ENCODE data around the gene TRIM31.
A peak's percentile ranks its signal among the peaks of the same experiment; 100 is the strongest.

Gene TRIM31

GRCh38 chr6:30116724-30117123 is 3.8 kb upstream of the TRIM31 start:
- no peak for DNase-seq (ENCODE audit: low read depth)

GRCh38 chr6:30113841-30114240 is 951 bp upstream of the TRIM31 start:
- DNase-seq (ENCODE audit: low read depth): no peak

- DNase-seq (ENCODE audit: low read depth): no peak
Observed at GRCh38 chr6:30112402-30112994, 392 bp downstream of the TRIM31 start.

- DNase-seq (ENCODE audit: low read depth): no peak
Observed at GRCh38 chr6:30111266-30111856, 1.5 kb downstream of the TRIM31 start.

- no peak for DNase-seq (ENCODE audit: low read depth)
Observed at GRCh38 chr6:30104661-30105060, 8.2 kb downstream of the TRIM31 start.

- DNase-seq (ENCODE audit: low read depth): no peak
Observed at GRCh38 chr6:30103872-30104179, 9.1 kb downstream of the TRIM31 start.

GRCh38 chr6:30102970-30103871 is 9.7 kb downstream of the TRIM31 start:
- peak; percentile 76 for DNase-seq (ENCODE audit: low read depth)

GRCh38 chr6:30102414-30102969 is 10.4 kb downstream of the TRIM31 start:
- DNase-seq (ENCODE audit: low read depth): no peak

GRCh38 chr6:30101444-30102413 is 11.2 kb downstream of the TRIM31 start:
- DNase-seq (ENCODE audit: low read depth): peak; percentile 69

- DNase-seq (ENCODE audit: low read depth): no peak
Observed at GRCh38 chr6:30100585-30101443, 12.1 kb downstream of the TRIM31 start.

GRCh38 chr6:30100154-30100553 is 12.7 kb downstream of the TRIM31 start:
- DNase-seq (ENCODE audit: low read depth): no peak

- no peak for DNase-seq (ENCODE audit: low read depth)
Observed at GRCh38 chr6:30097902-30098768, 14.8 kb downstream of the TRIM31 start.

- DNase-seq (ENCODE audit: low read depth): no peak
Observed at GRCh38 chr6:30096829-30097228, 16.1 kb downstream of the TRIM31 start.

- no peak for DNase-seq (ENCODE audit: low read depth)
Observed at GRCh38 chr6:30093951-30094661, 18.8 kb downstream of the TRIM31 start.

- no peak for DNase-seq (ENCODE audit: low read depth)
Observed at GRCh38 chr6:30092852-30093543, 19.9 kb downstream of the TRIM31 start.

GRCh38 chr6:30091577-30092381 is 21.1 kb downstream of the TRIM31 start:
- DNase-seq (ENCODE audit: low read depth): no peak

- DNase-seq (ENCODE audit: low read depth): no peak
Observed at GRCh38 chr6:30087876-30088275, 25.0 kb downstream of the TRIM31 start.

- no peak for DNase-seq (ENCODE audit: low read depth)
Observed at GRCh38 chr6:30077218-30077617, 35.7 kb downstream of the TRIM31 start.
